ENCODE data around the gene GALT.

DNA sequence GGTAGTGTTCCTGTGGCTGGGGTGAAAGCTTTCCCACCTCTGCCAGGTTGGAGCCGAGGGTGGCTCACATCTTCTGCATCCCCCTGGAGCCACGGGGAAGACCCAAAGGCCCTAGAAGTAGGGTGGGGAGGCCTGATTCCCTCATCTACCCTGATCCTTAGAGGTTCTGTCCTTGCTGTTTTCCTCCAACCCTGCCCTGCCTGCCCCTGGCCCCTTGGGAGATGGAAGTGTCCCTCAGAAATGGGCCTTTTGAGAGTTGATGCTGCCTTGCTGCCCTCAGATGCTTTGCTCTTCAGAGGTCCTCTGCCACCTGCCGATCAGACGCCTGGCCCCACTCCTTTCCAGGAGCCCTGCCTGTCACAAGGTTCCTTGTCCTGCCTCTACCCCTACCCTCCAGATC is 38.3 kb downstream of the GALT start:
- TF ChIP-seq, protein P1, sequence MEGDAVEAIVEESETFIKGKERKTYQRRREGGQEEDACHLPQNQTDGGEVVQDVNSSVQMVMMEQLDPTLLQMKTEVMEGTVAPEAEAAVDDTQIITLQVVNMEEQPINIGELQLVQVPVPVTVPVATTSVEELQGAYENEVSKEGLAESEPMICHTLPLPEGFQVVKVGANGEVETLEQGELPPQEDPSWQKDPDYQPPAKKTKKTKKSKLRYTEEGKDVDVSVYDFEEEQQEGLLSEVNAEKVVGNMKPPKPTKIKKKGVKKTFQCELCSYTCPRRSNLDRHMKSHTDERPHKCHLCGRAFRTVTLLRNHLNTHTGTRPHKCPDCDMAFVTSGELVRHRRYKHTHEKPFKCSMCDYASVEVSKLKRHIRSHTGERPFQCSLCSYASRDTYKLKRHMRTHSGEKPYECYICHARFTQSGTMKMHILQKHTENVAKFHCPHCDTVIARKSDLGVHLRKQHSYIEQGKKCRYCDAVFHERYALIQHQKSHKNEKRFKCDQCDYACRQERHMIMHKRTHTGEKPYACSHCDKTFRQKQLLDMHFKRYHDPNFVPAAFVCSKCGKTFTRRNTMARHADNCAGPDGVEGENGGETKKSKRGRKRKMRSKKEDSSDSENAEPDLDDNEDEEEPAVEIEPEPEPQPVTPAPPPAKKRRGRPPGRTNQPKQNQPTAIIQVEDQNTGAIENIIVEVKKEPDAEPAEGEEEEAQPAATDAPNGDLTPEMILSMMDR (IDR thresholded peaks at IDR 0.05; ENCODE audit: low read depth, low read length, poor library complexity, severe bottlenecking): no peak
- no peak for TF ChIP-seq EZH2phosphoT487 (IDR thresholded peaks at IDR 0.05; ENCODE audit: borderline replicate concordance, low read length)

All from DOHH2 (cell line).